Fibroblast of lung (primary cell): ENCODE measurements around the gene S100A11. TPM values are rescaled to one million over a fixed set of nuclear protein-coding genes. Genes with fewer than 3 reads are reported as not detected.

Experiments
- DNase-seq, 2 donors: peaks; one replicate each; pipeline versions ENCODE4 v3.0.0 to v3.0.0-alpha.2; 2010; ENCODE audit warnings: low read depth in 2 of 2
- H2AFZ ChIP-seq: 2 replicates; pipeline ENCODE4 v1.5.1; 2012; ENCODE audit warnings: low read length, control low read depth, inconsistent platforms
- H3K27ac ChIP-seq: 2 replicates; pipeline ENCODE4 v1.5.1; 2011; ENCODE audit warnings: low read length, control low read depth; ENCODE audit not compliant: insufficient read depth
- H3K27me3 ChIP-seq: 2 replicates; pipeline ENCODE4 v1.5.1; 2011; ENCODE audit warnings: mild to moderate bottlenecking, low read length; ENCODE audit not compliant: control insufficient read depth, insufficient read depth
- H3K36me3 ChIP-seq: 2 replicates; pipeline ENCODE4 v1.5.1; 2011; ENCODE audit warnings: low read length; ENCODE audit not compliant: control insufficient read depth, insufficient read depth
- H3K4me1 ChIP-seq: 2 replicates; pipeline ENCODE4 v1.5.1; 2011; ENCODE audit warnings: low read length; ENCODE audit not compliant: control insufficient read depth, insufficient read depth; ENCODE audit errors: extremely low read depth
- H3K4me2 ChIP-seq: 2 replicates; pipeline ENCODE4 v1.5.1; 2011; ENCODE audit warnings: low read length, control low read depth; ENCODE audit not compliant: insufficient read depth; ENCODE audit errors: extremely low read depth
- H3K4me3 ChIP-seq, 4 experiments: fragments of 200-600 bp in 1 of 4; sonication (generic) in 1 of 4; replicated peaks in 1 of 4; 2 replicates each; pipeline ENCODE4 v1.5.1; 2011 to 2016; ENCODE audit warnings: low read length in 4 of 4, low read depth in 3 of 4, mild to moderate bottlenecking in 3 of 4, control low read depth in 2 of 4, inconsistent platforms in 1 of 4, mixed read lengths in 1 of 4; ENCODE audit not compliant: insufficient read depth in 1 of 4; ENCODE audit errors: control extremely low read depth in 1 of 4
- H3K79me2 ChIP-seq: 2 replicates; pipeline ENCODE4 v1.5.1; 2012; ENCODE audit warnings: mild to moderate bottlenecking, low read length, inconsistent platforms; ENCODE audit not compliant: control insufficient read depth, insufficient read depth
- H3K9ac ChIP-seq: 2 replicates; pipeline ENCODE4 v1.5.1; 2011; ENCODE audit warnings: mild to moderate bottlenecking, low read length, control low read depth; ENCODE audit not compliant: insufficient read depth
- H3K9me3 ChIP-seq: 2 replicates; pipeline ENCODE4 v1.5.1; 2012; ENCODE audit warnings: low read depth, low read length; ENCODE audit not compliant: control insufficient read depth, insufficient read depth
- H4K20me1 ChIP-seq: 2 replicates; pipeline ENCODE4 v1.5.1; 2011; ENCODE audit warnings: low read length; ENCODE audit not compliant: control insufficient read depth, insufficient read depth; ENCODE audit errors: extremely low read depth
- CTCF ChIP-seq, 2 donors: IDR thresholded peaks in 1 of 2; conservative IDR thresholded peaks in 1 of 2; 1 replicate in 1 of 2; 2 replicates in 1 of 2; pipeline ENCODE4 v1.5.1; 2011 to 2012; ENCODE audit warnings: low read length in 2 of 2, control low read depth in 1 of 2, inconsistent platforms in 1 of 2, low read depth in 1 of 2, mild to moderate bottlenecking in 1 of 2
- EZH2 ChIP-seq: IDR thresholded peaks from 2 replicates; pipeline ENCODE4 v1.5.1; 2012; ENCODE audit warnings: low read length, control low read depth, mild to moderate bottlenecking; ENCODE audit errors: missing control alignments
- polyA plus RNA-seq, 2 donors: library from polyadenylated mRNA; depleted of rRNA in 1 of 2; stranded (reverse) in 1 of 2; unstranded in 1 of 2; fragments of >200 nt; gene quantifications; 2 replicates each; pipeline ENCODE4 v1.2.1, GENCODE V29; 2011 to 2012; ENCODE audit warnings: missing spikeins in 1 of 2
- total RNA-seq: library from RNA; depleted of rRNA; stranded (reverse); fragments of >200 nt; gene quantifications from 2 replicates; pipeline ENCODE4 v1.2.1, GENCODE V29; 2014

Gene S100A11
- total and polyA plus RNA-seq, 2 donors (not counting 1 experiment from before 2014, with no cell fraction given): 55.8 to 1,144 TPM

- no peak overlapping the region for H3K9ac ChIP-seq
- no peak overlapping the region for H3K4me3 ChIP-seq
- no peaks in the 10 kb centered on the region for H3K36me3 ChIP-seq
- no peak overlapping the region for H2AFZ ChIP-seq
- peaks cover 15% of the 10 kb centered on the region for H3K4me1 ChIP-seq
- peak; percentile 94 to 98 for DNase-seq
- H3K27me3 ChIP-seq: no peaks in the 10 kb centered on the region
- TF ChIP-seq CTCF (conservative IDR thresholded peaks at IDR 0.05 in 1 of 2, IDR thresholded peaks at IDR 0.05 in 1 of 2; ENCODE audit: low read depth in 1 of 2, low read length in 2 of 2): no peak
- no peak for TF ChIP-seq EZH2
- H3K4me2 ChIP-seq: peak overlapping the region; percentile 13
- no peaks in the 10 kb centered on the region for H3K9me3 ChIP-seq
- no peaks in the 10 kb centered on the region for H4K20me1 ChIP-seq
- H3K27ac ChIP-seq: peak overlapping the region; percentile 40
- H3K79me2 ChIP-seq: peaks cover 35% of the 10 kb centered on the region
Observed at GRCh38 chr1:151994956-151995355, 41.8 kb downstream of the S100A11 start.

- no peaks in the 10 kb centered on the region for H3K9me3 ChIP-seq
- H3K4me1 ChIP-seq: peaks cover 25% of the 10 kb centered on the region
- H3K79me2 ChIP-seq: peaks cover 44% of the 10 kb centered on the region
- no peak within 1 kb of the TSS for H2AFZ ChIP-seq
- H3K27ac ChIP-seq: peak within 1 kb of the TSS; percentile 98
- no peak for TF ChIP-seq CTCF (conservative IDR thresholded peaks at IDR 0.05 in 1 of 2, IDR thresholded peaks at IDR 0.05 in 1 of 2; ENCODE audit: low read depth in 1 of 2, low read length in 2 of 2)
- no peak for TF ChIP-seq EZH2
- DNase-seq: peak; percentile 76 to 79
- H3K36me3 ChIP-seq: no peaks in the 10 kb centered on the region
- H3K9ac ChIP-seq: peak within 1 kb of the TSS; percentile 92
- H3K27me3 ChIP-seq: no peaks in the 10 kb centered on the region
- no peaks in the 10 kb centered on the region for H4K20me1 ChIP-seq
- H3K4me2 ChIP-seq: peak within 1 kb of the TSS; percentile 82
- peak within 1 kb of the TSS; percentile 66 to 93 (median 84) for H3K4me3 ChIP-seq
Observed at GRCh38 chr1:151993734-151994496, 42.9 kb downstream of the S100A11 start, which contains the start of gene S100A10. Gene S100A10, minus strand, starts transcription at chr1:151993859. Its CDS starts 7,629 bp downstream, at chr1:151986230.

GRCh38 chr1:151993084-151993733 lies 43.6 kb downstream of the S100A11 start:
- Histone ChIP-seq H3K4me2 (peak overlapping the region; percentile 82), H2AFZ (no peak overlapping the region), H3K9me3 (no peaks in the 10 kb centered on the region), H3K36me3 (no peaks in the 10 kb centered on the region), H4K20me1 (no peaks in the 10 kb centered on the region), H3K9ac (peak overlapping the region; percentile 92), H3K4me1 (peaks cover 32% of the 10 kb centered on the region), H3K4me3 (peak overlapping the region; percentile 66 to 93 (median 84)), H3K27ac (peak overlapping the region; percentile 98), H3K79me2 (peaks cover 51% of the 10 kb centered on the region), H3K27me3 (no peaks in the 10 kb centered on the region)
- no peak for TF ChIP-seq CTCF (conservative IDR thresholded peaks at IDR 0.05 in 1 of 2, IDR thresholded peaks at IDR 0.05 in 1 of 2; ENCODE audit: low read depth in 1 of 2, low read length in 2 of 2)
- DNase-seq: peak in 1 of 2 donors; percentile 42
